ENCODE data around the gene RINL.

GRCh38 chr19:38893341-38893771 is 15.3 kb upstream of the RINL start:
- TF ChIP-seq MAX (IDR thresholded peaks at IDR 0.05): no peak
- no peak for TF ChIP-seq POLR2A (IDR thresholded peaks at IDR 0.05; ENCODE audit: control extremely low read depth in 1 of 2, low read depth in 2 of 2, low read length in 2 of 2)
- TF ChIP-seq, protein P1, sequence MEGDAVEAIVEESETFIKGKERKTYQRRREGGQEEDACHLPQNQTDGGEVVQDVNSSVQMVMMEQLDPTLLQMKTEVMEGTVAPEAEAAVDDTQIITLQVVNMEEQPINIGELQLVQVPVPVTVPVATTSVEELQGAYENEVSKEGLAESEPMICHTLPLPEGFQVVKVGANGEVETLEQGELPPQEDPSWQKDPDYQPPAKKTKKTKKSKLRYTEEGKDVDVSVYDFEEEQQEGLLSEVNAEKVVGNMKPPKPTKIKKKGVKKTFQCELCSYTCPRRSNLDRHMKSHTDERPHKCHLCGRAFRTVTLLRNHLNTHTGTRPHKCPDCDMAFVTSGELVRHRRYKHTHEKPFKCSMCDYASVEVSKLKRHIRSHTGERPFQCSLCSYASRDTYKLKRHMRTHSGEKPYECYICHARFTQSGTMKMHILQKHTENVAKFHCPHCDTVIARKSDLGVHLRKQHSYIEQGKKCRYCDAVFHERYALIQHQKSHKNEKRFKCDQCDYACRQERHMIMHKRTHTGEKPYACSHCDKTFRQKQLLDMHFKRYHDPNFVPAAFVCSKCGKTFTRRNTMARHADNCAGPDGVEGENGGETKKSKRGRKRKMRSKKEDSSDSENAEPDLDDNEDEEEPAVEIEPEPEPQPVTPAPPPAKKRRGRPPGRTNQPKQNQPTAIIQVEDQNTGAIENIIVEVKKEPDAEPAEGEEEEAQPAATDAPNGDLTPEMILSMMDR (IDR thresholded peaks at IDR 0.05; ENCODE audit: control extremely low read depth in 1 of 3, insufficient read depth in 1 of 3, low read depth in 1 of 3, low read length in 3 of 3): no peak
- no peak for TF ChIP-seq YY1 (IDR thresholded peaks at IDR 0.05; ENCODE audit: low read depth, low read length)
- TF ChIP-seq SP1 (IDR thresholded peaks at IDR 0.05; ENCODE audit: low read depth, low read length): no peak
- no peak for TF ChIP-seq TAF1 (IDR thresholded peaks at IDR 0.05; ENCODE audit: low read depth, low read length)
- no peak for TF ChIP-seq EZH2 (IDR thresholded peaks at IDR 0.05; ENCODE audit: low read depth, low read length, severe bottlenecking)
- TF ChIP-seq HDAC2 (IDR thresholded peaks at IDR 0.05; ENCODE audit: borderline replicate concordance in 1 of 2, low read depth in 2 of 2, low read length in 2 of 2): no peak
- no peak for TF ChIP-seq CTBP2 (IDR thresholded peaks at IDR 0.05; ENCODE audit: borderline replicate concordance, insufficient read depth, insufficient read length, low read length)
- no peak for TF ChIP-seq RNF2 (IDR thresholded peaks at IDR 0.05; ENCODE audit: borderline replicate concordance, low read depth, low read length, missing control alignments, poor library complexity, severe bottlenecking)
- no peak for TF ChIP-seq POLR2AphosphoS5 (IDR thresholded peaks at IDR 0.05; ENCODE audit: low read depth, low read length)

Measured in H1 (cell line).